IPS DF 4.7 (cell line): Measurements from ENCODE around the gene WAC.

Source experiments
- DNase-seq: peaks from one replicate; pipeline ENCODE4 v3.0.0-alpha.2; 2013; ENCODE audit warnings: low spot score; ENCODE audit errors: extremely low read depth

The WAC gene

DNA sequence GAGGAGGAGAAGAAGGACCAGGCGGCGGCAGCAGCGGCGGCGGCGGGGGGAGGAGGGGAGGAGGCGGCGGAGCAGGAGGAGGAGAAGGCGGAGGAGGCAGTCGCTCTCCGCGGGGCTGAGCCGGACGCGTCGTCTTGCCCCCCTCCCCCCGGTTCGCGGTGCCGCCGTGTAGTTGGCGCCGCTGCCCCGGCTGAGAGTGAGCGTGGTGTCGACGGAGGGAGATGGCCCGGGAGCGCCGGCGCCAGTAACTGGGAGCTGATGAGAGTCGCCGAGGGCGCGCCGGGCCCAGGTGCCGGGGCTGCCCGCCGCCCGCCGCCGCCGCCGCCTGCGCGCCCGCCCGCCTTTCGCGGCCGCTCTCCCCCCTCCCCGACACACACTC lies 257 bp downstream of the WAC start:
- DNase-seq = no peak

DNA sequence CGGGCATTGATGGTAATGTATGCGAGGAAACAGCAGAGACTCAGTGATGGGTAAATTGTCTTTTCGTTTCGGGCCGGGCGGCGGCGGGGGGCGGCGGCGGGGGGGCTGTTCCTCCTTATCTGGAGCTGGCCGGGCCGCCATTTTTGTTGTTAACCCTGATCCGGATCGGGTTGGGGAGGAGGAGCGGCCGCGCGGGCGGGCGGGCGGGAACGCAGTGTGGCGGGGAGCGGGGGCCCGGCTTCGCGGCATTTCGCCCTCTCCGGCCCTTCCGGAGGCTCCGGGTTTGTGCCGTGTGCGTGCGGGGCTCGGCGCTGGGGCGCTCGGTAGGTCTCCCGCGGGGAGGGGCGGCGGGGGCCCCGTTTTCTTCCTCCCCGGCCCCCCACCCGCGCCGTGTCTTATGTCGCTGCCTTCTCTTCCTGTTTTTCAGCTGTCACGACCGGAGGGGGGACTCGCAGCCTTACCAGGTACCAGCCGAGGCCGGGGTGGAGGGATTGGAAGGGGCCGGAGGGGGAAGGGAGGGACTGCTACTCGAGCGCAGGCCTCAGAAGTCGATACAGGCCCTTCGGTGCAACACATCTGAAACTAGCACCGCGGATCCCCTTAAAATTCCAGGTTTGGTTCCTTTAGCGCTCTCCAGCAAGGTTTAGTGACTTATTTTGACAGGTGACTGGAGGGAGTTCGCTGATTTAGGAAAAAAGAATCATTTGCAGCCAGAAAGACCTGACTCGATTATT lies 820 bp downstream of the WAC start:
- no peak for DNase-seq

- DNase-seq = no peak
Observed at GRCh38 chr10:28535846-28536245, 2.9 kb downstream of the WAC start.

- no peak for DNase-seq
Observed at GRCh38 chr10:28538595-28538994, 5.7 kb downstream of the WAC start.

- DNase-seq = no peak
Observed at GRCh38 chr10:28540145-28540544, 7.2 kb downstream of the WAC start.

DNA sequence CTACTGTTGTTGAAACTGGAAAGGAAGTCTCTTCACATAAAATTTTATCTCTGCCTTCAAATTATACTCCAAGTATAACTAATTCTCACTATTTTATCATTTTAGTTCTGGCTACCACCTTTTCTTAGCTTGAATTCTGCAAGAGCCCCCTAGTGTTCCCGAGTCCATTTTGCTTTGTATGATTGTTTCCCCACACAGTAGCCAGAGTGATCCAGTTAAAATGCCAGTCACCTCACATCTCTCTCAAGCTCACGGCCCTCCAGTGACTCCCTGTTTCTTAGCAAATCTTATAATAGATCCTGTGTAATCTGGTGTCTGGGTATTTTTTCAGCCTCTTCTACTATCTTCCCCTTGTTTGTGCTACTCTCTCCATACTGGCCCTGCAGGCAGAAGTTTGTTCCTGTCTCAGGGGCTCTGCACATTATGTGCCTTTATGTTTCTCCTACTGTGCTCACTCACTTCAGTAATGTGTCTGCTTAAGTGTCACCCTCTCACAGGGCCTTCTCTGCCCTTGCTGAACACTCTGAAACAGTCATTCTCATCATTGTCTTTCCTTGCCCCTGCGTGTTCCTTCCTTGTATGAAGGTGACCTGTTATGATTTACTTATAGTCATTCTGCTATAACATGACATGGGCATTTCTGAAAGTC lies 8.9 kb downstream of the WAC start:
- DNase-seq = no peak

DNA sequence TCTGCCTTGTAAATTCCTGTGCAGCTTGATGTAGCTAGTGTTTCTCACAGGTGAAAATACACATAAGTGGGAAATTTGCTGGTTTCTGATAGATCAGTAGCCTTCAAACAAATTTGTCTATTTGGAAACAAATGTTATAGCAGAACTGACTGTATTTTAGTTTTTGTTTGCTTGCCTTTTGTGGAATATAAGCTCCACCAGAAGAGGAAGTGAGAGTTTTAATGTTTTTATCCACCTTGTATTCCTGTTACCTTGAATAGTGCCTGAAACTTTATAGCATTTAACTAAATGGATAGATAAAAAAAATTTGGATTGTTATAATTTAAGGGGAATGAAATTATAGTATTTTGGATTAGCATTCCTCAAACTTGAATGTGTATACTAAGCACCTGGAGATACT lies 9.8 kb downstream of the WAC start:
- no peak for DNase-seq

DNA sequence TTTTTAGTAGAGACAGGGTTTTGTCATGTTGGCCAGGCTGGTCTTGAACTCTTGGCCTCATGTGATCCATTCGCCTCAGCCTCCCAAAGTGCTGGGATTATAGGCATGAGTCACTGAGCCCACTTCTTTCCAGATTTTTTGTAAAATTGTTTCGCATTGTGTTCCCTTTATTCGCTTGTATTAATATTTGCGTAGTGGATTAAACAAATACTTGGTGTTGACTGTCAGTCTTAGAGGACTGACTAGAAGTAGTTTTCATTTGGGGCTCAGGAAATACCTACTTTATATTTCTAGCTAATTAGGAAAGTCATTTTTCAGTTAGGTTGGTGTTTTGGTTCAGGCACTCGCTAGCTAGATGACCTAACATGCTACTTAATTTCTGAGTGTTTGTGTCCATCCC lies 11.1 kb downstream of the WAC start:
- no peak for DNase-seq

DNA sequence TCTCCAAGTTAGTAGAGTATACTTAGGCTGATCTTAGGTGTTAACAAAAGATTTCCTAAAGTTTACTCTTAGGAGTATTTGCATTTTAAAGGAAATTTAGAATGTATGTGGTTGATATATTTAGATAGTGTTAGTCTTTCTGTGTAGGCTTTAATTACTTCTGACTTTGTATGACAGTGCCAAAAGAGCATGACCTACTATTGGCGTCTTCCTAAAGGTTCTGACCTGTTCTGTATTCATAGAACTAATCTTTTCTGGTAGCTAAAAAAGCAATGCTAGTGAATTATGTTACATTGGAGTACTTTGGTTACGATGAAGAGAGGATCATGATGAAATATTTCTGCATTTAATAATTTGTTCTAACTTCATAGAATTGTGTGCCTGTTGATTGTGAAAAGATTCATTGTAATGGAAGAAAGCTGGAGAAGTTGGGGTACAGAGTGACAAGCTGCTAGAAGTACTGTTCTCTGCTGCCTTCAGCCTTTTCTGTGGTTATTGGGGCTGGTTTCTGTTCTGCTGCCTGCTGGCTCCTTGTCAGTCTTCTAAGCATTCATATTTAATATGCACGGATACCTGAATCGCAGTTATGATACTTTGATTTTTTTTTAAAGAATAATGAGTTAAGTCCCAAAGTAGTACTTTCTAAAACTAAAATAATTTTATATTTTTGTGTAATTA lies 13.2 kb downstream of the WAC start:
- DNase-seq = no peak

GRCh38 chr10:28548781-28549498 lies 16.0 kb downstream of the WAC start:
- no peak for DNase-seq

GRCh38 chr10:28551086-28551485 lies 18.2 kb downstream of the WAC start:
- DNase-seq = no peak

GRCh38 chr10:28552775-28553174 lies 19.9 kb downstream of the WAC start:
- DNase-seq = no peak

GRCh38 chr10:28554009-28554408 lies 21.1 kb downstream of the WAC start:
- no peak for DNase-seq

DNA sequence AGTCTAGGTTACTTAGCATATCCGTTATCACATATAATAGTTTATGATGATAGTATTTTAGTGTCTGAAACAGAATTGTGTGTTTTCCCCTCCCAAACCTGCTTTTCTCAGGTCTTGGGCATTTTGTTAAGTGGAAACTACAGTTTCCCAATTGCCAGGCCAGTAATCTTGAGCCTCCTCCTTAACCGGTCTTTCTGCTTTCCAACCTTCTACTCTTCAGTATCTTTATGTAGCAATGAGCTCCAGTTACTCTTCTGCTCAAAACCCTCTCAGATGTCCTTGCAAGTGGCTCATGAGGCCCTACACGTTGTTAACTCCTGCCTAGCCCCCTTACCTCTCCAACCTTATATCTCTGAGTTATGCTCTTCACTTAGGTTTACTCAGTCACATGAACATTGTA lies 22.0 kb downstream of the WAC start:
- DNase-seq = no peak

GRCh38 chr10:28555358-28555757 lies 22.4 kb downstream of the WAC start:
- no peak for DNase-seq

DNA sequence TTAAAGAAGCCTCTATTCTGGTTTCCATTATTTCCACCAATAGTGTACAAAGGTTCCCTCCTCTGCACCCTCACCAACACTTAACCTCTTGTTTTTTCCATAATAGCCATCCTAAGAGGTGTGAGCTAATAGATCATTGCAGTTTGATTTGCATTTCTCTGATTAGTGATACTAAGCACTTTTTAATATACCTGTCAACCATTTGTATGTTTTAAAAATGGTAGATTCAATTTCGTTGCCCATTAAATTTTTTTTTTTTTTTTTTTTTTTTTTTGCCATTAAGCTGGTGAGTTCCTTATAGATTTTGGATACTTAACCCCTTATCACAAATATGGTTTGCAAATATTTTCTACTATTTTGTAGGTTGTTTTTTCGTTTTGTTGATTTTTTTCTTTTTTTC lies 23.2 kb downstream of the WAC start:
- no peak for DNase-seq

DNA sequence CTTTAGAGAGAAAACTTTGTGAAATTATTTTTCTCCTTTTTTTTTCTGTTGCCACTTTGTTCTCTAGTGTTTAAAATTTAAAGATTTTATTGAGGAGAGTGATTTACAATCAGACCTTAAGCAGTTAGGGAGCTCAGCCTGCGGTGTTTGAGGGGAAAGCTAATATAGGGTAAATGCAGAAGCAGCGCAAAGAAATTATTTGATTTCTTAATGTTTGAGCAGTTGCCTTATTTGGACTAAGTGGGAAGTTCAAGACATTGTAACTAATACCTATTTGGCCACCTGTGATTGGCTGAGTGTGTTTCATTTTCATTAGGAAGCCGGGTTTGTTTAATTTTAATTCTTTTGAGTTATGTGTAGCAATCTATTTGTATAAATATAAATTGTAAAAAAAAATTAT lies 25.3 kb downstream of the WAC start:
- no peak for DNase-seq

- no peak for DNase-seq
Observed at GRCh38 chr10:28558923-28559508, 26.1 kb downstream of the WAC start.

DNA sequence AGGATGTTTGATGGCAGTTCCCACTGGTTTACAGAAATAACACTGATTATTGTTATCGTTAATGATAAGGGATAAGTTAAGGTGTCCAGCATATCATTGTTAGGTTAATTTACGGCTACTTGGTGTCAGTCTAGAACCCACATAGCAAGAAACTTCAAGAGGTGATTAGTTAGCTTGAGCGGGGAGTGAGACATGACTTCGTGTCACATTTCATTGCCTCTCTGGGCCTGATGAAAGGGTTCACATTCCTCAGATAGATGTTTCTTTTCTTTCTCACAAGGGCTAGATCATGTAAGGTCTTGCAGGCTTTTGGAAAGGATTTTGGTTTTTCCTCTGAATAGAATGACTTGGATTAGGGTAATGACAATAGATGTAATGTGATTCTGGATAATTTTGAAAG lies 26.7 kb downstream of the WAC start:
- no peak for DNase-seq

DNA sequence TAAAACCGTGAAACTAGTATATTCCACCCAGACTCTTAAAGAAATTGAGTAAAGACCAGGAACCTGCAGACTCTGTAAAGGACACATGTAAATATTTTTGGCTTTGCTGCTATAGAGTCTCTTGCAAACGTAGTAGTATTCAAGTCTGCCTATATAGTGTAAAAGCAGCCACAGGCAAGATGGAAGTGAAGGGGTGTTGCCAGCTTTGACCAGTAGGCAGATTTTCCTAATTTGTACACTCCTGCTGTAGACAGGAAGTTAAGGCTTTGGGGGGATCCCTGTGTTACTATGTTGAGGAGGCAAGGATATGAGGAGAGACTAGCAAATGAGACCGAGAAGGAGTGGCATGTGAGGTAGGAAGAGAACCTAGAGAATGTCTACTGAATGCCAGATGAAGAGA lies 27.7 kb downstream of the WAC start:
- no peak for DNase-seq

- no peak for DNase-seq
Observed at GRCh38 chr10:28561531-28561930, 28.6 kb downstream of the WAC start.

DNA sequence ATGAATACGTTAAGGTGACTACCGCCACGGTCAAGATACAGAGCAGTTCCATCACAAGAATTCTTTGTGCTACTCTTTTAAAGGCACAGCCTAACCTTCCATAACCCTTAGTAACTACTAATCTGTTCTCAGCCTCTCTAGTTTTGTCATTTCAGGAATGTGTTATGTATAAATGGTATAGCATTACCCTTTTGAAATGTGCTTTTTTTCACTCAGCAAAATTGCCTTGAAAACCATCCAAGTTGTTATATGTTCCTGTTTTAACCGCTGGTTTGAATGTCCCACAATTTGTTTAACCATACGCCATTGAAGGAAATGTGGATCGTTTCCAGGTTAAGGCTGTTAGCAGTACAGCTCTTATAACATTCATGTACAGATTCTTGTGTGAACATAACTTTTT lies 32.0 kb downstream of the WAC start:
- no peak for DNase-seq
